Measurements from ENCODE around the gene ANKRD62. TPM values are rescaled to one million over a fixed set of nuclear protein-coding genes. Genes with fewer than 3 reads are reported as not detected.
A peak's percentile ranks its signal among the peaks of the same experiment; 100 is the strongest.

The ANKRD62 gene
- total and polyA plus RNA-seq, 9 of the 15 experiments (the other 6 are each of a cell fraction or from before 2014, with no cell fraction given) = 0.16 to 1.1 (median 0.45) TPM; not detected in 1

- no peaks in the 10 kb centered on the region for H3K9me1 ChIP-seq (ENCODE audit: control insufficient read depth, insufficient read depth, low read length)
- 0 out of 2 replicates have a peak overlapping the region, but pooled peaks have one; percentile 40 for H2AFZ ChIP-seq (ENCODE audit: low read depth, low read length)
- no peak overlapping the region for H3K27ac ChIP-seq (ENCODE audit: extremely low read depth, low read depth, low read length)
- no peaks in the 10 kb centered on the region; the same call in 1 of the 2 replicates for H4K20me1 ChIP-seq (replicated peaks; ENCODE audit: control insufficient read depth, insufficient read depth, low read length)
- CTCF ChIA-PET (ENCODE audit: low intra/inter-chr PET ratio) = no interaction called here
- peaks cover 14 to 55% of the 10 kb centered on the region in 2 experiments for H3K27me3 ChIP-seq (ENCODE audit: control insufficient read depth in 2 of 2, insufficient read depth in 2 of 2, low read length in 2 of 2)
- no TSS peak for BruUV-seq (replicated peaks)
- H3K9me3 ChIP-seq (replicated peaks; ENCODE audit: control insufficient read depth, insufficient read depth, low read depth, low read length) = no peaks in the 10 kb centered on the region
- FAIRE-seq (peak; percentile 48), DNase-seq (ENCODE audit: extremely low read depth in 1 of 4, low spot score in 3 of 4) (peak in 1 of 4 experiments; percentile 32), ATAC-seq (peak; percentile 45)
- no peak overlapping the region for H3K4me2 ChIP-seq (ENCODE audit: insufficient read depth, low read length)
- TF ChIP-seq PTRF (tag; IDR thresholded peaks at IDR 0.05) (no peak), NFYB (IDR thresholded peaks at IDR 0.05; ENCODE audit: extremely low read depth, insufficient read length) (peak; percentile 34)
- in situ Hi-C loops (cut with MboI) = no loop called here
- H3K4me1 ChIP-seq (replicated peaks in 1 of 2; ENCODE audit: control insufficient read depth in 2 of 2, insufficient read depth in 2 of 2, low read length in 2 of 2) = peaks cover 0 to 20% of the 10 kb centered on the region in 2 experiments; a peak in 2 of 5 replicates
- 11% methylated on average over 15 of the region's 16 CpGs for WGBS (ENCODE audit: insufficient coverage, low coverage, missing lambda C conversion rate)
- H3K79me2 ChIP-seq (ENCODE audit: control insufficient read depth, insufficient read depth, low read length) = no peaks in the 10 kb centered on the region
- no peak overlapping the region for H3K9ac ChIP-seq (ENCODE audit: insufficient read depth in 1 of 2, low read depth in 2 of 2, low read length in 2 of 2)
- H3K4me3 ChIP-seq = no peak overlapping the region
- no peaks in the 10 kb centered on the region for H3K36me3 ChIP-seq (ENCODE audit: control insufficient read depth, insufficient read depth, low read length)
- intact Hi-C loops (cut with micrococcal nuclease) = no loop called here
- POLR2A ChIA-PET = no interaction called here
These were observed 34.1 kb upstream of the ANKRD62 start for GRCh38 chr18:12059334-12060181.

- Histone ChIP-seq H3K79me2 (ENCODE audit: control insufficient read depth, insufficient read depth, low read length) (no peaks in the 10 kb centered on the region), H3K4me3 (no peak overlapping the region), H3K27me3 (ENCODE audit: control insufficient read depth in 2 of 2, insufficient read depth in 2 of 2, low read length in 2 of 2) (peaks cover 14 to 55% of the 10 kb centered on the region in 2 experiments; a peak in 4 of 5 replicates), H3K9me3 (replicated peaks; ENCODE audit: control insufficient read depth, insufficient read depth, low read depth, low read length) (no peaks in the 10 kb centered on the region), H3K9ac (ENCODE audit: insufficient read depth in 1 of 2, low read depth in 2 of 2, low read length in 2 of 2) (no peak overlapping the region), H3K9me1 (ENCODE audit: control insufficient read depth, insufficient read depth, low read length) (no peaks in the 10 kb centered on the region), H3K4me2 (ENCODE audit: insufficient read depth, low read length) (no peak overlapping the region), H4K20me1 (replicated peaks; ENCODE audit: control insufficient read depth, insufficient read depth, low read length) (no peaks in the 10 kb centered on the region; the same call in 1 of the 2 replicates), H2AFZ (ENCODE audit: low read depth, low read length) (no peak overlapping the region), H3K36me3 (ENCODE audit: control insufficient read depth, insufficient read depth, low read length) (no peaks in the 10 kb centered on the region), H3K27ac (ENCODE audit: extremely low read depth, low read depth, low read length) (no peak overlapping the region), H3K4me1 (replicated peaks in 1 of 2; ENCODE audit: control insufficient read depth in 2 of 2, insufficient read depth in 2 of 2, low read length in 2 of 2) (peaks cover 0 to 20% of the 10 kb centered on the region in 2 experiments; a peak in 2 of 5 replicates)
- in situ Hi-C loops (cut with MboI) (no loop called here), intact Hi-C loops (cut with micrococcal nuclease) (no loop called here)
- BruUV-seq (replicated peaks) = no TSS peak
- DNase-seq (ENCODE audit: extremely low read depth in 1 of 4, low spot score in 3 of 4) (no peak), FAIRE-seq (no peak), ATAC-seq (peak; percentile 68)
- POLR2A ChIA-PET = no interaction called here
- 4% methylated on average over 17 of the region's 20 CpGs for WGBS (ENCODE audit: insufficient coverage, low coverage, missing lambda C conversion rate)
- CTCF ChIA-PET (ENCODE audit: low intra/inter-chr PET ratio) = no interaction called here
- TF ChIP-seq TEAD2 (tag; IDR thresholded peaks at IDR 0.05) = 0 out of 2 replicates have a peak, but pooled peaks have one; percentile 44
- TF ChIP-seq NCOA4 (IDR thresholded peaks at IDR 0.05; ENCODE audit: partially characterized antibody) = no peak
- TF ChIP-seq CTCF (IDR thresholded peaks at IDR 0.05 in 2 of 3, conservative IDR thresholded peaks at IDR 0.05 in 1 of 3; ENCODE audit: insufficient read depth in 2 of 3, low read depth in 1 of 3, low read length in 3 of 3) = 0 out of 6 replicates have a peak, but pooled peaks of 1 of the 3 experiments have one; percentile 11
These were observed 33.3 kb upstream of the ANKRD62 start for GRCh38 chr18:12060182-12060870.

Measured in K562 (cell line).